ENCODE results near the gene SMYD5.

Gene SMYD5

GRCh38 chr2:73267008-73267407 lies 53.0 kb downstream of the SMYD5 start:
- no peak for TF ChIP-seq EZH2phosphoT487 (conservative IDR thresholded peaks at IDR 0.05; ENCODE audit: low read length)
- TF ChIP-seq CTCF (IDR thresholded peaks at IDR 0.05; ENCODE audit: insufficient read depth, low read length, poor library complexity, severe bottlenecking) = no peak
- Histone ChIP-seq H3K4me3 (ENCODE audit: insufficient read depth, low read length, poor library complexity, severe bottlenecking) (no peak overlapping the region), H3K9me2 (replicated peaks; ENCODE audit: insufficient read depth, low read length) (no peaks in the 10 kb centered on the region), H2AFZ (ENCODE audit: low read depth, low read length, severe bottlenecking) (no peak overlapping the region), H3F3A (ENCODE audit: insufficient read depth) (peaks cover 4% of the 10 kb centered on the region; the same call in 1 of the 2 replicates), H4K20me1 (ENCODE audit: low read depth, low read length) (no peaks in the 10 kb centered on the region; the same call in 1 of the 2 replicates), H3K9ac (ENCODE audit: low read length) (no peak overlapping the region), H3K4me2 (ENCODE audit: low read depth, low read length, poor library complexity, severe bottlenecking) (no peak overlapping the region), H3K79me2 (ENCODE audit: insufficient read depth, low read length) (peaks cover 22% of the 10 kb centered on the region; the same call in 1 of the 2 replicates), H3K27ac (ENCODE audit: low read depth, low read length) (no peak overlapping the region), H3K9me3 (ENCODE audit: insufficient read depth, low read length) (no peaks in the 10 kb centered on the region), H3K27me3 (ENCODE audit: low read length) (no peaks in the 10 kb centered on the region), H3K36me3 (ENCODE audit: low read length) (no peaks in the 10 kb centered on the region)

GRCh38 chr2:73268366-73268829 lies 54.4 kb downstream of the SMYD5 start:
- H2AFZ ChIP-seq (ENCODE audit: low read depth, low read length, severe bottlenecking) = no peak overlapping the region
- no peaks in the 10 kb centered on the region; the same call in 1 of the 2 replicates for H4K20me1 ChIP-seq (ENCODE audit: low read depth, low read length)
- H3K27me3 ChIP-seq (ENCODE audit: low read length) = no peaks in the 10 kb centered on the region
- H3K27ac ChIP-seq (ENCODE audit: low read depth, low read length) = no peak overlapping the region
- TF ChIP-seq EZH2phosphoT487 (conservative IDR thresholded peaks at IDR 0.05; ENCODE audit: low read length) (no peak), CTCF (IDR thresholded peaks at IDR 0.05; ENCODE audit: insufficient read depth, low read length, poor library complexity, severe bottlenecking) (no peak)
- H3K79me2 ChIP-seq (ENCODE audit: insufficient read depth, low read length) = peaks cover 25% of the 10 kb centered on the region
- no peak overlapping the region for H3K4me3 ChIP-seq (ENCODE audit: insufficient read depth, low read length, poor library complexity, severe bottlenecking)
- no peaks in the 10 kb centered on the region for H3K36me3 ChIP-seq (ENCODE audit: low read length)
- peaks cover 4% of the 10 kb centered on the region; the same call in 1 of the 2 replicates for H3F3A ChIP-seq (ENCODE audit: insufficient read depth)
- no peaks in the 10 kb centered on the region for H3K9me2 ChIP-seq (replicated peaks; ENCODE audit: insufficient read depth, low read length)
- H3K9me3 ChIP-seq (ENCODE audit: insufficient read depth, low read length) = no peaks in the 10 kb centered on the region
- no peak overlapping the region for H3K9ac ChIP-seq (ENCODE audit: low read length)
- H3K4me2 ChIP-seq (ENCODE audit: low read depth, low read length, poor library complexity, severe bottlenecking) = no peak overlapping the region

DNA sequence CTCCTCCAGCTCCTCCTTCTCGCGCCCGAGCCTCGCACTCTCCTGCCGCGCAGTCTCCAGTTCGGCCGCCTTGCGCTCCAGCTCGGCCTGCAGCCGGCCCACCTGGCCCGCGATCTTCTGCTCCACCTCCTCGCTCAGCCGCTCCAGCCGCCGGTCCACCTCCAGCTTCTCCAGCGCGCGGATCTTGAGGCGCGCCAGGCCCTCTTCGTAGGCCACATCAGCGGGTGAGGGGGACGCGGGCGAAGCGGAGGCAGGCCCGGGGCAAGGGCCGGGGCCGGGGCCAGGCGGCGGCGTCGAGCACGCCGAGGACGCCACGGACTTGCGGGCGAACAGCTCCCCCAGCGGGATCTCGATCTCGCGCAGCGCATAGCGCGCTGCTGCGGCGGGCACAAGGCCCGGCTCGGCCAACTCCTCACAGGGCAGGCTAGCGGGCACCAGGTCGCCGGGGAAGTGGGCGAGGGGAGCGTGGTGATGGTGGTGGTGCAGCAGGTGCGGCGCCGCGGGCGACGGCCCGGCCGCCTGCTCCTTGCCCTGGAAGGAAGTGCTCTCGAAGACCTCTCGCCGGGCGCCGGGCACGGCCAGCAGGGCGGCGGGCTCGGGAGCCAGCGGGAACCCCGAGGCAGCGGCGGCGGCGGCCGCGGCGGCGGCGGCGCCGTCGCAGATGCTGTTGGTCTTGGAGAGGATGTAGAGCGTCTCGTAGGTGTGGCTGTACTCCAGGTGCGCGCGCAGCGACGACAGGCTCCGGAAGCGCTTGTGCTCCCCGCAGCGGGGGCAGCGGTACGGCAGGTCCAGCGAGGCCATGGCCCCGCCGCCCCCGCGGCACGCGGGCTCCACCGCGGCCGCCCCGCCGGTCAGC lies 55.0 kb downstream of the SMYD5 start:
- Histone ChIP-seq H3K9ac (ENCODE audit: low read length) (peak overlapping the region; percentile 69), H3K36me3 (ENCODE audit: low read length) (no peaks in the 10 kb centered on the region), H2AFZ (ENCODE audit: low read depth, low read length, severe bottlenecking) (no peak overlapping the region), H3K79me2 (ENCODE audit: insufficient read depth, low read length) (peaks cover 31% of the 10 kb centered on the region), H3K27ac (ENCODE audit: low read depth, low read length) (peak overlapping the region; percentile 49), H3K4me3 (ENCODE audit: insufficient read depth, low read length, poor library complexity, severe bottlenecking) (peak overlapping the region; percentile 58), H3F3A (ENCODE audit: insufficient read depth) (peaks cover 4% of the 10 kb centered on the region; the same call in 1 of the 2 replicates), H3K9me3 (ENCODE audit: insufficient read depth, low read length) (no peaks in the 10 kb centered on the region), H3K9me2 (replicated peaks; ENCODE audit: insufficient read depth, low read length) (no peaks in the 10 kb centered on the region), H3K27me3 (ENCODE audit: low read length) (no peaks in the 10 kb centered on the region), H3K4me2 (ENCODE audit: low read depth, low read length, poor library complexity, severe bottlenecking) (peak overlapping the region; percentile 89), H4K20me1 (ENCODE audit: low read depth, low read length) (peaks cover 3% of the 10 kb centered on the region; the same call in 1 of the 2 replicates)
- TF ChIP-seq CTCF (IDR thresholded peaks at IDR 0.05; ENCODE audit: insufficient read depth, low read length, poor library complexity, severe bottlenecking) (no peak), EZH2phosphoT487 (conservative IDR thresholded peaks at IDR 0.05; ENCODE audit: low read length) (no peak)
